MM.1S (cell line): ENCODE results near the gene ADRA2B.
A peak's percentile ranks its signal among the peaks of the same experiment; 100 is the strongest.

Experiments used
- CTCF ChIP-seq: fragments of 300-600 bp; sonication (generic); IDR thresholded peaks from 2 replicates; pipeline ENCODE4 v1.5.1; 2016; ENCODE audit warnings: antibody characterized with exemption, low read length, mixed read lengths
- EZH2 ChIP-seq: fragments of 300-600 bp; sonication (generic); optimal IDR thresholded peaks from 2 replicates; pipeline ENCODE3; 2017; ENCODE audit warnings: low read depth, mild to moderate bottlenecking, antibody characterized with exemption, low read length, mixed read lengths
- EZH2phosphoT487 ChIP-seq: fragments of 300-600 bp; sonication (generic); IDR thresholded peaks from 2 replicates; pipeline ENCODE4 v1.6.1; 2018; ENCODE audit warnings: antibody characterized with exemption, low read length

GRCh38 chr2:96116879-96117533 lies 635 bp upstream of the ADRA2B start:
- TF ChIP-seq CTCF (peak; percentile 49), EZH2 (no peak), EZH2phosphoT487 (no peak)
